GM12864 (cell line): ENCODE measurements around the gene ANKRD39.
"Not testable (repeated sequence)": the region's sequence is repeated elsewhere in the genome, so short reads cannot be mapped to it uniquely, and the experiment has no call there.

Source experiments
- DNase-seq: peaks from one replicate; pipeline ENCODE4 v3.0.0-alpha.2; 2011; ENCODE audit warnings: low read depth
- H3K4me3 ChIP-seq: 2 replicates; pipeline ENCODE4 v1.5.1; 2011; ENCODE audit warnings: mild to moderate bottlenecking, low read depth, low read length, control low read depth
- TF ChIP-seq, protein P1 (sequence below): IDR thresholded peaks from 2 replicates; pipeline ENCODE4 v1.5.1; 2011; ENCODE audit warnings: low read depth, mild to moderate bottlenecking, moderate library complexity, low read length, control low read depth, inconsistent platforms; ENCODE audit errors: missing control alignments

The ANKRD39 gene

DNA sequence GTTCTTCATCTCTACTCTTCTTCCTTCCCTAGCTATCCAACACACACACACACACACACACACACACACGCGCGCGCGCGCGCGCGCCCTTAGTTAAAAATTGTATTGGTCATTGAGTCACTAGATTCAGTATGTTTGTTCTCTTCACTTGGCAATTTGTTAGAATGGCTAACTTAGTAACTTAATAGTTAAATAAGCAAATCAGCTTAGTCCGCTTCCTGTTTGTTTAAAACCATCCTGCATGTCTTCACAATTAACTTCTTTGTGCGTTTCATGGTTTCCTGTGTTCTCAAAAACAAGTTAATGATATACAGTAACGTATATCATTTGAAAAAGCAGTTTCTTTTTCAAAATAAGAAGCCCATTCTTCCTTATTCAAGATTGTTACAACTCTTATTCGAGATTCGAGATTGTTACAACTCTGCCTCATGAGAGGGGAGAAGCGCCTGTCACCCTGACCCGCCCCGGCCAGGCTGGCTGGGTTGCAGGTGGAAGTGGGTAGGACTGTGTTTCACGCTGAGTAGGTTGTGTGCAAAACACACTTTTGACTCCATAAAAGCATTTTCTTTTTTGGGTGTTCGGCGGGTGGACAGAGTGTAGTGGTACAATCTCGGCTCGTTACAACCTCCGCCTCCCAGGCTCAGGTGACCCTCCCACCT, 51.2 kb downstream of the ANKRD39 start:
- H3K4me3 ChIP-seq: no peak overlapping the region
- no peak for DNase-seq
- TF ChIP-seq, protein P1, sequence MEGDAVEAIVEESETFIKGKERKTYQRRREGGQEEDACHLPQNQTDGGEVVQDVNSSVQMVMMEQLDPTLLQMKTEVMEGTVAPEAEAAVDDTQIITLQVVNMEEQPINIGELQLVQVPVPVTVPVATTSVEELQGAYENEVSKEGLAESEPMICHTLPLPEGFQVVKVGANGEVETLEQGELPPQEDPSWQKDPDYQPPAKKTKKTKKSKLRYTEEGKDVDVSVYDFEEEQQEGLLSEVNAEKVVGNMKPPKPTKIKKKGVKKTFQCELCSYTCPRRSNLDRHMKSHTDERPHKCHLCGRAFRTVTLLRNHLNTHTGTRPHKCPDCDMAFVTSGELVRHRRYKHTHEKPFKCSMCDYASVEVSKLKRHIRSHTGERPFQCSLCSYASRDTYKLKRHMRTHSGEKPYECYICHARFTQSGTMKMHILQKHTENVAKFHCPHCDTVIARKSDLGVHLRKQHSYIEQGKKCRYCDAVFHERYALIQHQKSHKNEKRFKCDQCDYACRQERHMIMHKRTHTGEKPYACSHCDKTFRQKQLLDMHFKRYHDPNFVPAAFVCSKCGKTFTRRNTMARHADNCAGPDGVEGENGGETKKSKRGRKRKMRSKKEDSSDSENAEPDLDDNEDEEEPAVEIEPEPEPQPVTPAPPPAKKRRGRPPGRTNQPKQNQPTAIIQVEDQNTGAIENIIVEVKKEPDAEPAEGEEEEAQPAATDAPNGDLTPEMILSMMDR: no peak

DNA sequence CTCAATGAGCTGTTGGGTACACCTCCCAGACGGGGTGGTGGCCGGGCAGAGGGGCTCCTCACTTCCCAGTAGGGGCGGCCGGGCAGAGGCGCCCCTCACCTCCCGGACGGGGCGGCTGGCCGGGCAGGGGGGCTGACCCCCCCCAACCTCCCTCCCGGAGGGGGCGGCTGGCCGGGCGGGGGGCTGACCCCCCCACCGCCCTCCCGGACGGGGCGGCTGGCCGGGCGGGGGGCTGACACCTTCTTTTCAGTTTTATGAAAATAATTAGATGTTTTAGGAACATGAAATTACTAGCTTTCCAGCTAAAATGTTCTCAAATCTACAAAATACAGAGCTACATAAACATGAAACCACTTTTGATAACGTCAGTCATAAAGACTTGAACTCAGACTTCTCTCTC, 51.9 kb downstream of the ANKRD39 start:
- not testable (repeated sequence) for H3K4me3 ChIP-seq, DNase-seq

DNA sequence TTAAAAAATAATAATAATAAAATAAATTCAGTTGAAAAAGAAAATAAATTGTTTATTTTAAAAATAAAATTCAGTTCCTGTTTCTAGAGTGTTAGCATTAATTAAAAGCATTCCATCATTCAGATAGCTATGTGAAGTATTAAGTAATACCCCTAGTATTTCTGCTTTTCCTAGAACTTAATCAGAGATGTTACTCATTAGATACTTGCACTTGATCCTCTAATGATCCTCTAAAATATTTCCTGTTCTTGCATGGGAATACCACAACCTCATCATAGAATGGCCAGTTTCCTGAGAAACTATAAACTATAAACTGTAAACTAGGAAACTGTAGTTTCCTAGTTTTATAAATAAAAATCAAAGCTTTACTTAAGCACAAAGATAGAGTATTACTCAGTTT, 52.8 kb downstream of the ANKRD39 start:
- TF ChIP-seq, protein P1: no peak
- no peak for DNase-seq
- H3K4me3 ChIP-seq: no peak overlapping the region

DNA sequence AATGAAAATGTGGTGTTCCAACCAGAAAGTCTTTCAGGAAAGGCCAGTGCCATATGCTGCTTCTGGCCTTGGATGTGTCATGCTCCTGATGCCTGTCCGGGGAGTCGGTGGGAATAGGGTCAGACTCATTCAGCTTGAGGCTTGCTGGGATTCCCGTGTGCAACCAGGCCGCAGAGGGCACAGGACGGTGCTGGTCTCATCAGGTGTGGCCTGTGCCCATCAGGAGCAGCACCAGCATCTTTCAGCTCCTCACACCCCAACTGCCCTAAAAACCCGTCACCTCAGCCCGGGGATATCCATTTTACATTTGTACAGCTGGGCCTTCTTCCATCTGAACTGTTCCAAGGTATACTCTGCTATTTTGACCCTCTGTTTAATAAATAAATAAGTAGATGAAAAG, 55.1 kb downstream of the ANKRD39 start:
- DNase-seq: no peak
- TF ChIP-seq, protein P1: no peak
- H3K4me3 ChIP-seq: no peak overlapping the region

DNA sequence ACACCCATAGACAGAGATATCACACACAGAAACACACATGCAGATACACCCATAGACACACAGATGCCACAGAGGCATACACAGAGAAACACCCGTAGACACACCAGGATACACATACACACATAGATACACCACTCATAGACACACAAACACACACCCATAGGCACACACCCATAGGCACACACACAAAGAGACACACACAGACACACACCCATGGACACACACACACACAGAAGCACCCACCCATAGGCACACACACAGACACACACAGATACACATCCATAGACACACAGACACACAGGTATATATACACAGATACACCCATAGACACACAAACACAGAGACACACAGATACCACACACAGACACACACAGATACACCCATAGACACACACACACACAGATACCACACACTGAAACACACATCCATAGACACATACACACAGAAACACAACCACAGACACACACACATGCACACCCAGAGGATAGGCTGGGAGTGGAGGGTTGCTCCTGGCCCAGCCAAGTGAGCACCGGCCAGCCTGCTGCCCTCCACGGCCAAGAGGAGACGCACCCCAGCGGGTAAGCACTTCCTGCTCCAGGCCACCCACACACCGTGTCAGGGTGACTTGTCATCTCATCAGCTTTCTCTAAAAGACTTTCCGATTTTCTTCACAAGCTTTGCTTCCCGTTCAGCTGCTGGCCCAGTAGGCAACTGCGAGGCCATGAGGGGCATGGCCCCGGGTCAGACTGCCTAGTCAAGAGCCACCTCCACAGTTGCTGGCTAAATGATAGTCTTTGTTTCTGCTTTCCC, 55.8 kb downstream of the ANKRD39 start:
- DNase-seq: no peak
- TF ChIP-seq, protein P1: no peak
- no peak overlapping the region for H3K4me3 ChIP-seq

DNA sequence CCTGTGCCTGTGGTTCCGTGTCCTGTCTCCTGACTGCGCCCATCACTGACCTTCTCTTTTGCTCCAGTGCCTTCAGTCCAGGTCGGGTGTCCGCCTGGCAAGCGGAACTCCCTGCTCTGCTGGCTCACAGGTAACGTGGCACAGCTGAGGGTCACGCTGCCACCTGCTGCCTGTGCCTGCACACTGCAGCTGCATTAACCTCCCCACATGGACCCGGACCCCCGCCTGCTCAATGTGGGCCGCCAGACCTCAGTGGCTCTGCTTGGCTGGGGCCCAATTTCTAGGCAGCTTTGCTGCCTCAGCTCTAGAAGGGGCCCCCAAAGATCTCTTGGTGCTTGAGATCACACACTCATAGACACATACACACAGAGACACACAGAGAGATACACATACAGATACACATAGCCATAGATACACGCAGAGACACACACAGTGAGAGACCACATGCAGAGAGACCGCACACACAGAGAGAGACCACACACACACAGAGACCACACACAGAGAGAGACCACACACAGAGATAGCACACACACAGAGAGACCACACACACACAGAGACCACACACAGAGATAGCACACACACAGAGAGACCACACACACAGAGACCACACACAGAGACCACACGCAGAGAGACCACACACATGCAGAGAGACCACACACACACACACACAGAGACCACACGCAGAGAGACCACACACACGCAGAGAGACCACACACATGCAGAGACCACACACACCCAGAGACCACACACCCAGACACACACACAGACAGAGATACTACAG, 56.6 kb downstream of the ANKRD39 start:
- DNase-seq: peak; percentile 33

More for the DNA sequence above, 56.6 kb downstream of the ANKRD39 start:
- TF ChIP-seq, protein P1: peak; percentile 93
- H3K4me3 ChIP-seq: no peak overlapping the region
